Right atrium auricular region (tissue), 2 donors: Measurements from ENCODE around the gene PALB2. TPM values are rescaled to one million over a fixed set of nuclear protein-coding genes. Genes with fewer than 3 reads are reported as not detected.
"Not testable (repeated sequence)": the region's sequence is repeated elsewhere in the genome, so short reads cannot be mapped to it uniquely, and the experiment has no call there.

Source experiments
- DNase-seq: peaks from one replicate; pipeline ENCODE4 v3.0.0-alpha.2; 2019; ENCODE audit warnings: low spot score
- H3K27ac ChIP-seq, 2 donors: fragments of 200-600 bp; sonication (generic); 1 replicate in 1 of 2; 2 replicates in 1 of 2; pipeline ENCODE4 v1.5.1; 2016 to 2019
- H3K27me3 ChIP-seq, 2 donors: fragments of 200-600 bp; sonication (generic); one replicate each; pipeline versions ENCODE4 v1.5.1 to v1.6.0; 2017 to 2019
- H3K36me3 ChIP-seq: fragments of 200-600 bp; sonication (generic); one replicate; pipeline ENCODE4 v1.5.1; 2016
- H3K4me1 ChIP-seq, 2 donors: fragments of 200-600 bp; sonication (generic); one replicate each; pipeline versions ENCODE4 v1.5.1 to v1.6.0; 2017 to 2019
- H3K4me3 ChIP-seq, 2 donors: fragments of 200-600 bp; sonication (generic); 1 replicate in 1 of 2; 2 replicates in 1 of 2; pipeline ENCODE4 v1.5.1; 2017 to 2019; ENCODE audit warnings: mild to moderate bottlenecking in 1 of 2, moderate library complexity in 1 of 2
- H3K9me3 ChIP-seq, 2 donors: fragments of 200-600 bp; sonication (generic); one replicate each; pipeline ENCODE4 v1.5.1; 2019
- CTCF ChIP-seq, 2 donors: fragments of 200-600 bp; sonication (generic); IDR thresholded peaks; one replicate each; pipeline ENCODE4 v1.5.1; 2019; ENCODE audit warnings: antibody characterized with exemption in 2 of 2
- total RNA-seq, 2 donors: library from RNA; depleted of rRNA; stranded (reverse); fragments of >200 nt; gene quantifications; one replicate each; pipeline ENCODE4 v1.1.0, GENCODE V29; 2016

PALB2 gene
- total RNA-seq, 2 donors from 2014 or later: 4.7 TPM

- H3K36me3 ChIP-seq: peaks cover 80% of the 10 kb centered on the region
These were observed 56.7 kb downstream of the PALB2 start for GRCh38 chr16:23584186-23585076.

GRCh38 chr16:23583271-23583670 lies 57.8 kb downstream of the PALB2 start:
- peak overlapping the region; percentile 67 to 74 for H3K27ac ChIP-seq
- H3K36me3 ChIP-seq: peaks cover 77% of the 10 kb centered on the region
- H3K9me3 ChIP-seq, H3K4me3 ChIP-seq, H3K27me3 ChIP-seq, DNase-seq: not testable (repeated sequence)
- peaks cover 0 to 25% of the 10 kb centered on the region in 2 donors for H3K4me1 ChIP-seq

More at GRCh38 chr16:23584186-23585076, 56.7 kb downstream of the PALB2 start:
- H3K27ac ChIP-seq: peak overlapping the region; percentile 62 to 87
- TF ChIP-seq CTCF (IDR thresholded peaks at IDR 0.05): no peak
- no peak overlapping the region for H3K4me3 ChIP-seq
- no peaks in the 10 kb centered on the region for H3K27me3 ChIP-seq
- DNase-seq: no peak
- H3K9me3 ChIP-seq: no peaks in the 10 kb centered on the region
- H3K4me1 ChIP-seq: peaks cover 0 to 22% of the 10 kb centered on the region in 2 donors

DNA sequence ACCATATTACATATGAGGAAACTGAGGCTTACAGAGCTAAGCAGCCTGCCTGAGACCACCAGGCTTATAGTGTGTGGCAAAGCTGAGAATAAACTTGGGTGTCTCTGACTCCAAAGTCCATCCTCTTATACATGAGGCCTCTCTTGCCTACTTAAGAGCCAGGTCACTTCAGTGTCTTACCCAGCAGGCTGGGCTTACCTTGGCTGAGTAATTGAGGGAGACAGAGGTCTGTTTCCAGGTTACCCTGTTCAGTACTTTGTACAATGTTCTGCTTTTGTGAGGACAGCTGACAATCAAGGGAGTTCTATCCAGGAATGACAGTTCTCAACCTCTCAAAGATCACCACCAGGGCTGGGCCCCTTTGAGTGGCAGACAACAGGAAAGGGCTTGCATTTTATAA lies 59.3 kb downstream of the PALB2 start:
- H3K36me3 ChIP-seq: peaks cover 68% of the 10 kb centered on the region
- no peaks in the 10 kb centered on the region for H3K27me3 ChIP-seq
- no peaks in the 10 kb centered on the region for H3K9me3 ChIP-seq
- no peak overlapping the region for H3K4me3 ChIP-seq
- H3K4me1 ChIP-seq: peaks cover 0 to 23% of the 10 kb centered on the region in 2 donors
- TF ChIP-seq CTCF (IDR thresholded peaks at IDR 0.05): no peak
- no peak for DNase-seq
- peak overlapping the region; percentile 67 to 74 for H3K27ac ChIP-seq

- Histone ChIP-seq H3K4me1 (peaks cover 0 to 23% of the 10 kb centered on the region in 2 donors), H3K36me3 (peaks cover 66% of the 10 kb centered on the region), H3K27ac (peak overlapping the region in 1 of 2 donors; percentile 26)
These were observed 60.7 kb downstream of the PALB2 start for GRCh38 chr16:23580391-23580790.

DNA sequence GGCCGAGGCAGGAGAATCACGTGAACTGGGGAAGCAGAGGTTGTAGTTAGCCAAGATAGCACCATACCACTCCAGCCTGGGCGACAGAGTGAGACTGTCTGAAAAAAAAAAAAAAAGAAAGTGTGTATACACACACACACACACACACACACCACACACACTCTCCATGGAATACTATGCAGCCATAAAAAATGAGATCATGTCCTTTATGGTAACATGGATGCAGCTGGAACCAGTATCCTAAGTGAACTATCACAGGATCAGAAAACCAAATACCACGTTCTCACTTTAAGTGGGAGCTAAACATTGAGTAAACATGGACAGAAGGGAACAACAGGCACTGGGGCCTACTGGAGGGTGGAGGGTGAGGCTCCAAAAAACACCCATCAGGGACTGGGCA lies 61.7 kb downstream of the PALB2 start:
- no peak for TF ChIP-seq CTCF (IDR thresholded peaks at IDR 0.05)
- Histone ChIP-seq H3K4me1 (peaks cover 0 to 17% of the 10 kb centered on the region in 2 donors), H3K9me3 (no peaks in the 10 kb centered on the region), H3K36me3 (peaks cover 66% of the 10 kb centered on the region), H3K27ac (no peak overlapping the region), H3K27me3 (no peaks in the 10 kb centered on the region), H3K4me3 (no peak overlapping the region)
- DNase-seq: no peak

More at GRCh38 chr16:23580391-23580790, 60.7 kb downstream of the PALB2 start:
- DNase-seq: no peak
- no peak for TF ChIP-seq CTCF (IDR thresholded peaks at IDR 0.05)
- H3K9me3 ChIP-seq: no peaks in the 10 kb centered on the region
- no peak overlapping the region for H3K4me3 ChIP-seq
- no peaks in the 10 kb centered on the region for H3K27me3 ChIP-seq

DNA sequence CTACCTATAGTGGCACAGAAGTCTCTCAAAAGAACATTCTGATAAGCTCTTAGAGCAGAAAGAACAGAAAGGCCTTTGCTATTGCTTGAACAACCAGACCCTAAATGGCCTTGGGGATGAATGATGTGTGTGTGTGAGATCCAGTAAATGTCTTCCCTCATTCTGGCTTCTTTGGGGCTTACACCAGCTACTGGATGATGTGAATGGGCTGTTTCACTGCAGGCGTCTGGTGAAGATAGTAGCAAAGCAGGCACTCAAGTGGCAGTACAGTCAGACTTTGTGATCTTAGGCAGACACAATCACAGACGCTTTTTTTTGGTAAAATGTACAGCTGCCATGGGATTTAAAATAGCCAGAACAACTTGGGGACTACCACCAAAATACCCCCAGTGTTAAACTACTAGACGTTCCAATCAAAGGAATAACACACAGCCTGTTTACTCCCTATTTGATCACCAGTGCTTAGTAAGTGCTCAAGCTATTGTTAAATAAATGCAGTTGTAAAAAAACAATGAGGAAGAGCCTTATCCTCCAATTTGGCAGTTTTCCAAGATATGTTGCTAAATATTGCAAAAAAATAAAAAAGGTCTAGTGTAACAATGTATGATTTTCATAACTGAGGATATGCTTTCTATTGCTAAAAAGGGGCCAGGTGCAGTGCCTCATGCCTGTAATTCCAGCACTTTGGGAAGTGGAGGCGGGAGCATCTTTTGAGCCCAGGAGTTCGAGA lies 62.8 kb downstream of the PALB2 start:
- H3K4me1 ChIP-seq: peaks cover 0 to 17% of the 10 kb centered on the region in 2 donors
- peaks cover 69% of the 10 kb centered on the region for H3K36me3 ChIP-seq
- no peaks in the 10 kb centered on the region for H3K27me3 ChIP-seq
- DNase-seq: no peak
- peak overlapping the region; percentile 16 to 21 for H3K27ac ChIP-seq
- no peak overlapping the region for H3K4me3 ChIP-seq
- TF ChIP-seq CTCF (IDR thresholded peaks at IDR 0.05): no peak
- H3K9me3 ChIP-seq: no peaks in the 10 kb centered on the region
